Measurements from ENCODE around the gene PCYT1B.
A peak's percentile ranks its signal among the peaks of the same experiment; 100 is the strongest.

PCYT1B gene

GRCh38 chrX:24526616-24527015 is 120.5 kb downstream of the PCYT1B start:
- no peak overlapping the region for H3K4me3 ChIP-seq (ENCODE audit: low read depth, low read length)
- no peak for DNase-seq (ENCODE audit: low read depth)
- TF ChIP-seq MYC (IDR thresholded peaks at IDR 0.05; ENCODE audit: low read depth, low read length) (no peak), POLR2A (IDR thresholded peaks at IDR 0.05; ENCODE audit: extremely low read depth, insufficient read length) (no peak)
- TF ChIP-seq, protein P1, sequence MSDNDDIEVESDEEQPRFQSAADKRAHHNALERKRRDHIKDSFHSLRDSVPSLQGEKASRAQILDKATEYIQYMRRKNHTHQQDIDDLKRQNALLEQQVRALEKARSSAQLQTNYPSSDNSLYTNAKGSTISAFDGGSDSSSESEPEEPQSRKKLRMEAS (IDR thresholded peaks at IDR 0.05; ENCODE audit: low read depth, low read length): no peak
- TF ChIP-seq, protein P2, sequence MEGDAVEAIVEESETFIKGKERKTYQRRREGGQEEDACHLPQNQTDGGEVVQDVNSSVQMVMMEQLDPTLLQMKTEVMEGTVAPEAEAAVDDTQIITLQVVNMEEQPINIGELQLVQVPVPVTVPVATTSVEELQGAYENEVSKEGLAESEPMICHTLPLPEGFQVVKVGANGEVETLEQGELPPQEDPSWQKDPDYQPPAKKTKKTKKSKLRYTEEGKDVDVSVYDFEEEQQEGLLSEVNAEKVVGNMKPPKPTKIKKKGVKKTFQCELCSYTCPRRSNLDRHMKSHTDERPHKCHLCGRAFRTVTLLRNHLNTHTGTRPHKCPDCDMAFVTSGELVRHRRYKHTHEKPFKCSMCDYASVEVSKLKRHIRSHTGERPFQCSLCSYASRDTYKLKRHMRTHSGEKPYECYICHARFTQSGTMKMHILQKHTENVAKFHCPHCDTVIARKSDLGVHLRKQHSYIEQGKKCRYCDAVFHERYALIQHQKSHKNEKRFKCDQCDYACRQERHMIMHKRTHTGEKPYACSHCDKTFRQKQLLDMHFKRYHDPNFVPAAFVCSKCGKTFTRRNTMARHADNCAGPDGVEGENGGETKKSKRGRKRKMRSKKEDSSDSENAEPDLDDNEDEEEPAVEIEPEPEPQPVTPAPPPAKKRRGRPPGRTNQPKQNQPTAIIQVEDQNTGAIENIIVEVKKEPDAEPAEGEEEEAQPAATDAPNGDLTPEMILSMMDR (IDR thresholded peaks at IDR 0.05; ENCODE audit: low read depth, low read length): no peak

DNA sequence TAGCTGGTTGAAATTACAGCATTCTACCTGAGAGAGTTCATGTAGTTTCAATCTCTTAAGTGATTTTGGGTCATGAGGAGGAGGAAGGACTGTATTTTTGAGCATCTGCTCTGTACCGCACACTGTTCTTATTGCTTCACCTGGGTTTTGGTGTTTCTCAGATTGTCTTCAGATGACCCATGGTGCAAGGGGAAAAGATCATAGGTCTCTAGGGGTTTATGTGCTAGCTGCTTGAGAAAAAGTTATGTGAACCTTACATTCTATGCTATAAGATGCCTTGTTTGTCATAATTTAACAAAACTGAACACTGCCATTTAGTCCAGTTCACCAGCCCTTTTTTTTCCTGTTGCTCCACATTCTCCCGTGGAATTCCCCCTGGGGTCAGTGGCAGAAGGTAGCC is 121.7 kb downstream of the PCYT1B start:
- TF ChIP-seq, protein P2 (IDR thresholded peaks at IDR 0.05; ENCODE audit: low read depth, low read length): no peak
- TF ChIP-seq POLR2A (IDR thresholded peaks at IDR 0.05; ENCODE audit: extremely low read depth, insufficient read length) (no peak), MYC (IDR thresholded peaks at IDR 0.05; ENCODE audit: low read depth, low read length) (no peak)
- TF ChIP-seq, protein P1 (IDR thresholded peaks at IDR 0.05; ENCODE audit: low read depth, low read length): no peak

GRCh38 chrX:24520472-24520871 is 126.7 kb downstream of the PCYT1B start:
- no peak overlapping the region for H3K4me3 ChIP-seq (ENCODE audit: low read depth, low read length)
- TF ChIP-seq, protein P2 (IDR thresholded peaks at IDR 0.05; ENCODE audit: low read depth, low read length): no peak
- TF ChIP-seq MYC (IDR thresholded peaks at IDR 0.05; ENCODE audit: low read depth, low read length) (no peak), POLR2A (IDR thresholded peaks at IDR 0.05; ENCODE audit: extremely low read depth, insufficient read length) (no peak)
- TF ChIP-seq, protein P1 (IDR thresholded peaks at IDR 0.05; ENCODE audit: low read depth, low read length): no peak
- no peak for DNase-seq (ENCODE audit: low read depth)

More for the DNA sequence above, 121.7 kb downstream of the PCYT1B start:
- DNase-seq (ENCODE audit: low read depth): no peak
- H3K4me3 ChIP-seq (ENCODE audit: low read depth, low read length): no peak overlapping the region

DNA sequence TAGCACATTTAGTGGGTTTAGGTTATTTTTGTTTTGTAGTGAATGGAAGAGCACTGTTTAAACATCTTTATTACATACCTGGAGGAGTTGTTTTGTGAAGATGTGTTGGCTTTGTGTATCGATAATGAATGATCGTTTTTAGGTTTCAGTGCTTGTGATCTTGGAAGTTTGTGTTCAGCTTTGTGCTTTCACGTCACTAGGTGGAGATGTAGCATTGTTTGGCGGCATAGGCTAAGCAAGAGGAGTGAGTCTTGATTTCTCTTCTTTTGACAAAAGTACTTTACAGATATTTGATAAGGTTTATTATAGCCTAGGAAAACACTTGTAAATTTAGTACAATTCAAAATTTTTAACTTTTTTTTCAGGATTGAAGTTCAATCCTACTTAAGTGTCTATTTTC is 131.7 kb downstream of the PCYT1B start:
- DNase-seq (ENCODE audit: low read depth): peak; percentile 12
- H3K4me3 ChIP-seq (ENCODE audit: low read depth, low read length): no peak overlapping the region
- TF ChIP-seq MYC (IDR thresholded peaks at IDR 0.05; ENCODE audit: low read depth, low read length): no peak
- no peak for TF ChIP-seq POLR2A (IDR thresholded peaks at IDR 0.05; ENCODE audit: extremely low read depth, insufficient read length)
- TF ChIP-seq, protein P2 (IDR thresholded peaks at IDR 0.05; ENCODE audit: low read depth, low read length): no peak
- TF ChIP-seq, protein P1 (IDR thresholded peaks at IDR 0.05; ENCODE audit: low read depth, low read length): no peak

DNA sequence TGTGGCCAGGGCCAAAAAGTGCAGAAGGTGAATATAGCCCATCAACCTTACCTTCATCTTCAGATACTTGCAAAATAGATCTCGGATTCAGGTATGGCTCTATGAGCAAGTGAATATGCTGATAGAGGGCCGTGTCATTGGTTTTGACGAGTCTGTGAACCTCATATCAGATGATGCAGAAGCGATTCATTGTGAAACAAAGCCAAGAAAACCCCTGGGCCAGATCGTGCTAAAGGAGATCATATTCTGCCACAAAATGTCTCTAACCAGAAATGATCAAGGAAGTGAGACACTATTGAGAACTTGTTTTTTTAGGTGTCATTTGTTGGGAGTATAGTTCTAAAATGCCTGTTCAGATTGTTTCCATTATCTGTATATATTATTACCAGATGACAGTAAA is 133.7 kb downstream of the PCYT1B start:
- H3K4me3 ChIP-seq (ENCODE audit: low read depth, low read length): no peak overlapping the region
- TF ChIP-seq, protein P1 (IDR thresholded peaks at IDR 0.05; ENCODE audit: low read depth, low read length): no peak
- TF ChIP-seq, protein P2 (IDR thresholded peaks at IDR 0.05; ENCODE audit: low read depth, low read length): no peak
- TF ChIP-seq MYC (IDR thresholded peaks at IDR 0.05; ENCODE audit: low read depth, low read length) (no peak), POLR2A (IDR thresholded peaks at IDR 0.05; ENCODE audit: extremely low read depth, insufficient read length) (no peak)
- no peak for DNase-seq (ENCODE audit: low read depth)

All from NB4 (cell line).